NCI-H2227 (cell line): ENCODE results near the gene FAM111B.
"Not testable (repeated sequence)": the region's sequence is repeated elsewhere in the genome, so short reads cannot be mapped to it uniquely, and the experiment has no call there.

Experiments used
- DNase-seq: peaks from one replicate; lab custom pipeline; 2025; ENCODE audit not compliant: unreplicated experiment; lab: John Stamatoyannopoulos, UW

The FAM111B gene

GRCh38 chr11:59102259-59102765, 4.7 kb upstream of the FAM111B start:
- peak; percentile 86 for DNase-seq

GRCh38 chr11:59107721-59108120, 684 bp downstream of the FAM111B start:
- not testable (repeated sequence) for DNase-seq

GRCh38 chr11:59112494-59112893, 5.5 kb downstream of the FAM111B start:
- DNase-seq, result no peak

- no peak for DNase-seq
Observed at GRCh38 chr11:59114344-59114743, 7.3 kb downstream of the FAM111B start.

GRCh38 chr11:59115553-59115952, 8.5 kb downstream of the FAM111B start:
- DNase-seq, result no peak

GRCh38 chr11:59117774-59118173, 10.7 kb downstream of the FAM111B start:
- no peak for DNase-seq

GRCh38 chr11:59119826-59120225, 12.8 kb downstream of the FAM111B start:
- DNase-seq, result no peak

GRCh38 chr11:59135648-59136461, 28.8 kb downstream of the FAM111B start:
- peak; percentile 85 for DNase-seq

- DNase-seq, result not testable (repeated sequence)
Observed at GRCh38 chr11:59136551-59136950, 29.5 kb downstream of the FAM111B start.

- DNase-seq, result no peak
Observed at GRCh38 chr11:59137190-59137589, 30.2 kb downstream of the FAM111B start.

GRCh38 chr11:59138643-59139042, 31.6 kb downstream of the FAM111B start:
- DNase-seq, result no peak

GRCh38 chr11:59141191-59141590, 34.2 kb downstream of the FAM111B start:
- no peak for DNase-seq

GRCh38 chr11:59141673-59142460, 34.8 kb downstream of the FAM111B start:
- no peak for DNase-seq

GRCh38 chr11:59142530-59143507, 35.8 kb downstream of the FAM111B start, which contains the start of gene FAM111A:
TSS of gene FAM111A (plus strand) at chr11:59142856. CDS start at chr11:59148873, 6,017 bp downstream.
- peak; percentile 92 for DNase-seq

GRCh38 chr11:59144096-59144495, 37.1 kb downstream of the FAM111B start:
- no peak for DNase-seq

- peak; percentile 93 for DNase-seq
Observed at GRCh38 chr11:59144579-59145345, 37.7 kb downstream of the FAM111B start.

GRCh38 chr11:59145534-59145933, 38.5 kb downstream of the FAM111B start:
- no peak for DNase-seq

GRCh38 chr11:59151761-59152160, 44.7 kb downstream of the FAM111B start:
- no peak for DNase-seq

GRCh38 chr11:59152312-59152951, 45.4 kb downstream of the FAM111B start:
- DNase-seq, result no peak
